OCI-LY7 (cell line): Measurements from ENCODE around the gene IRAK1. TPM values are rescaled to one million over a fixed set of nuclear protein-coding genes. Genes with fewer than 3 reads are reported as not detected.

Source experiments
- BruUV-seq: library from RNA; stranded (reverse); fragments of 400-500 nt; replicated peaks from 2 replicates; lab custom pipeline; 2021; lab: Mats Ljungman, UMichigan
- CTCF ChIA-PET: fragments of 300-600 bp; sonication (Branson Sonifier 250); formaldehyde crosslinking; loops from one replicate; lab custom pipeline; 2022; ENCODE audit warnings: antibody characterized with exemption; ENCODE audit not compliant: unreplicated experiment; lab: Charles Lee
- POLR2A ChIA-PET: fragments of 300-600 bp; sonication (Branson Sonifier 250); formaldehyde crosslinking; loops from one replicate; lab custom pipeline; 2022; ENCODE audit warnings: antibody characterized with exemption; lab: Charles Lee
- DNase-seq: peaks from one replicate; pipeline ENCODE4 v3.0.0-alpha.2; 2015; ENCODE audit warnings: low spot score
- H2AFZ ChIP-seq: fragments of 200-600 bp; sonication (generic), shearing (Covaris generic); 2 replicates; pipeline ENCODE4 v1.6.1; 2014; ENCODE audit warnings: mild to moderate bottlenecking, antibody characterized with exemption, low read length, moderate library complexity
- H3K27ac ChIP-seq: fragments of 200-600 bp; sonication (generic); 2 replicates; pipeline ENCODE4 v1.5.1; 2014; ENCODE audit warnings: mixed run types, low read depth, mild to moderate bottlenecking, moderate library complexity, low read length, inconsistent platforms; ENCODE audit not compliant: poor library complexity, severe bottlenecking
- H3K36me3 ChIP-seq: fragments of 200-600 bp; sonication (generic); 2 replicates; pipeline ENCODE4 v1.6.1; 2014; ENCODE audit warnings: mild to moderate bottlenecking, antibody characterized with exemption, low read length, moderate library complexity, mixed read lengths; ENCODE audit not compliant: insufficient read depth
- H3K4me1 ChIP-seq: fragments of 200-600 bp; sonication (generic); 2 replicates; pipeline ENCODE4 v1.5.1; 2014; ENCODE audit warnings: mild to moderate bottlenecking, low read length; ENCODE audit not compliant: insufficient read depth, poor library complexity, severe bottlenecking
- H3K4me2 ChIP-seq: fragments of 200-600 bp; sonication (generic); 2 replicates; pipeline ENCODE4 v1.6.1; 2014; ENCODE audit warnings: mild to moderate bottlenecking, low read length
- H3K4me3 ChIP-seq: fragments of 200-600 bp; sonication (generic); 2 replicates; pipeline ENCODE4 v1.5.1; 2014; ENCODE audit warnings: mild to moderate bottlenecking, low read depth, low read length; ENCODE audit not compliant: poor library complexity, severe bottlenecking
- H3K79me2 ChIP-seq: fragments of 200-600 bp; sonication (generic); 2 replicates; pipeline ENCODE4 v1.6.1; 2016; ENCODE audit warnings: low read depth, mild to moderate bottlenecking, low read length, moderate library complexity, mixed read lengths; ENCODE audit not compliant: insufficient read depth
- H3K9me2 ChIP-seq: fragments of 200-600 bp; sonication (generic); 2 replicates; pipeline ENCODE4 v1.6.1; 2016; ENCODE audit warnings: mild to moderate bottlenecking, low read length, mixed read lengths; ENCODE audit not compliant: insufficient read depth
- H3K9me3 ChIP-seq: fragments of 200-600 bp; sonication (generic); 2 replicates; pipeline ENCODE4 v1.6.1; 2014; ENCODE audit warnings: mild to moderate bottlenecking, mixed run types, low read length, mixed read lengths
- H4K20me1 ChIP-seq: fragments of 200-600 bp; sonication (generic); 2 replicates; pipeline ENCODE4 v1.6.1; 2014; ENCODE audit warnings: mild to moderate bottlenecking, antibody characterized with exemption, low read length, moderate library complexity, mixed read lengths; ENCODE audit not compliant: insufficient read depth
- CTCF ChIP-seq: fragments of 200-600 bp; sonication (generic); conservative IDR thresholded peaks from 2 replicates; pipeline ENCODE4 v1.5.1; 2014; ENCODE audit warnings: mild to moderate bottlenecking, antibody characterized with exemption, low read length, moderate library complexity, mixed read lengths
- EZH2phosphoT487 ChIP-seq: fragments of 200-600 bp; sonication (generic); IDR thresholded peaks from 2 replicates; pipeline ENCODE4 v1.6.1; 2018; ENCODE audit warnings: low read depth, borderline replicate concordance, mild to moderate bottlenecking, mixed run types, antibody characterized with exemption, low read length, moderate library complexity, mixed read lengths
- intact Hi-C: fragments of 100-400 bp; cut with micrococcal nuclease; formaldehyde crosslinking; loops from one replicate; pipeline ENCODE4 v1.10.0; 2022; ENCODE audit not compliant: unreplicated experiment
- total RNA-seq, 2 experiments: library from RNA; depleted of rRNA in 1 of 2; stranded (reverse); fragments of >200 nt in 1 of 2; shearing (Covaris generic) in 1 of 2; gene quantifications; 2 replicates each; pipeline ENCODE4 v1.2.3, GENCODE V29; 2014 to 2022

Gene IRAK1
- total RNA-seq, 2 experiments from 2014 or later = 75.5 to 136 TPM

DNA sequence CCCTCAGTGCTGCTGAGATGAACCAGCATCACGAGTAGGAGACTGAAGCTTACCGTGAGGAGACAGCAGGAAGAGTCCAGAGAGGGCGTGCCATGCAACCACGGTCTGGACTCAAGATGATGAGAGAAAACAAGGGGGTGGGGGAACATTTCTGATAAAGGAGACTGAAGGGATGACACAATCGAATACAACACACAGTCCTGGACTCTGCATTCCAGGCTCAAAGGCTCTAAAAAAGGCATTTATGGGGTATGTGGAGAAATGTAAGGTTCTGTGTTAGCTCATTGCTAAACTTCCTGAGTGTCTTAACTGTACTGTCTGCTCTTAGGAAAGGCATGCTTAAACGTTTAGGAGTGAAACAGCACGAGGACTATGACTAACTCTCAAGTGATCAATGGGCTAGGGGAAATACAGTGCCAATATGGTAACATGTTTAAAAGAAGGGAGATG lies 20.6 kb upstream of the IRAK1 start:
- Histone ChIP-seq H3K4me3 (no peak overlapping the region), H3K36me3 (no peaks in the 10 kb centered on the region), H4K20me1 (no peaks in the 10 kb centered on the region), H3K9me3 (no peaks in the 10 kb centered on the region), H3K4me2 (no peak overlapping the region), H3K4me1 (peaks cover 31% of the 10 kb centered on the region), H2AFZ (no peak overlapping the region), H3K9me2 (no peaks in the 10 kb centered on the region), H3K79me2 (peaks cover 4% of the 10 kb centered on the region; the same call in 1 of the 2 replicates), H3K27ac (no peak overlapping the region)
- intact Hi-C loops = no loop called here
- DNase-seq = no peak
- BruUV-seq = no TSS peak
- POLR2A ChIA-PET = interaction anchor here (0.6 to 2.0 kb wide), 5 partner anchors 18 to 339 kb away, joined by 3 to 5 read pairs (median 5); partner anchors contain the start of genes EMD and IRAK1
- CTCF ChIA-PET = interaction anchor here (0.6 kb wide), 1 partner anchor 14 kb away, joined by 5 read pairs; no protein-coding TSS in a partner anchor
- TF ChIP-seq EZH2phosphoT487 (no peak), CTCF (no peak)

DNA sequence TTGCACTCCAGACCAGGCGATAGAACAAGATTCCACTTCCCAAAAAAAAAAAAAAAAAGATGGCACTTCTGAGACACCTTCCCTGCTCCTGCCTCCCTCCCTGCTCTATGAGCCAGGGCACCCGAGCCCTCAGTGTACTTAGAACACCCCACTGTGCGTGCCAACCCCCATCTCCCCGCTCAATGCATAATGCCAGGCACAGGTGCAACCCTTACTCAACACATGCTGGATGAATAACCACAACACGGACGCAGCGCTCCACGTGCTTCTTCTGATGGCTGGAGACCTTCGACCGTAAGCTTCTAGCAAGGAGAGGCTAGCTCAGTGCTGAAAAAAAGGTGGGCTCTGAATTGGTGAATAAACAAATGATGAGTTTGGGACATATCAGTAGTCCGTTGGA lies 19.9 kb upstream of the IRAK1 start:
- peaks cover 31% of the 10 kb centered on the region for H3K4me1 ChIP-seq
- DNase-seq = no peak
- no peak overlapping the region for H3K4me3 ChIP-seq
- no peaks in the 10 kb centered on the region for H4K20me1 ChIP-seq
- ChIA-PET POLR2A (interaction anchor here (0.6 to 0.9 kb wide), 3 partner anchors 39 to 489 kb away, joined by 3 to 5 read pairs (median 3); no protein-coding TSS in a partner anchor), CTCF (no interaction called here)
- no peak overlapping the region for H3K4me2 ChIP-seq
- no peaks in the 10 kb centered on the region for H3K9me3 ChIP-seq
- no peak overlapping the region for H3K27ac ChIP-seq
- H3K79me2 ChIP-seq = peaks cover 4% of the 10 kb centered on the region; the same call in 1 of the 2 replicates
- no peak overlapping the region for H2AFZ ChIP-seq
- intact Hi-C loops = no loop called here
- peaks cover 5% of the 10 kb centered on the region; the same call in 1 of the 2 replicates for H3K36me3 ChIP-seq
- no TSS peak for BruUV-seq
- TF ChIP-seq EZH2phosphoT487 = no peak
- TF ChIP-seq CTCF = no peak
- H3K9me2 ChIP-seq = no peaks in the 10 kb centered on the region

DNA sequence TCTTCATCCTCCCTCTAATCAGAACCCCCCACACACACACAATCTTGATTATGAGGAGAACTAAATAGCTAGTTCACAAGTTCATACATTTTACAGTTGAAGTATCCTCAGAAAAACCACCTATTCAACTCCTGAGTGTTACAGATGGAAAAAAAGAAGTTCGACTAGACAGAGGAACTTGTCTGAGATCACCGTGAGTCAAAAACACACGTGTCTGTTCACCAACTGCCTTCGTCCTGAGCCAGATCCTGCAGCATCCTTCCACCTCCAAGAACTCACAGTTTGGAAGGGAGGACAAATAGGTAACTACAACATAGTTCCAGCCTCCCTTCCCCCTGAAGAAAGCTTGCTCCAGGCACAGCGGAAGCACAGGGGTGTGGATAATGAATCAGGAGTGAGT lies 19.0 kb upstream of the IRAK1 start:
- no peak for DNase-seq
- TF ChIP-seq EZH2phosphoT487 (no peak), CTCF (no peak)
- Histone ChIP-seq H4K20me1 (no peaks in the 10 kb centered on the region), H3K27ac (no peak overlapping the region), H3K36me3 (peaks cover 5% of the 10 kb centered on the region; the same call in 1 of the 2 replicates), H3K4me1 (peaks cover 31% of the 10 kb centered on the region), H3K4me2 (no peak overlapping the region), H3K9me2 (no peaks in the 10 kb centered on the region), H3K79me2 (peaks cover 4% of the 10 kb centered on the region; the same call in 1 of the 2 replicates), H2AFZ (no peak overlapping the region), H3K4me3 (no peak overlapping the region), H3K9me3 (no peaks in the 10 kb centered on the region)
- ChIA-PET CTCF (no interaction called here), POLR2A (interaction anchor here (0.5 kb wide), 1 partner anchor 15 kb away, joined by 3 read pairs; no protein-coding TSS in a partner anchor)
- BruUV-seq = no TSS peak
- intact Hi-C loops = no loop called here
